ENCODE data around the gene CHAT. TPM values are rescaled to one million over a fixed set of nuclear protein-coding genes. Genes with fewer than 3 reads are reported as not detected.
"Not testable (repeated sequence)": the region's sequence is repeated elsewhere in the genome, so short reads cannot be mapped to it uniquely, and the experiment has no call there.

CHAT gene
- total RNA-seq, 1 experiment from 2014 or later = not detected

- no peak for DNase-seq (ENCODE audit: low spot score)
- in situ Hi-C loops (cut with HindIII; ENCODE audit: low sequenced_read_pairs) = no loop called here
Measured at GRCh38 chr10:49664006-49664841, 50.4 kb downstream of the CHAT start.

DNA sequence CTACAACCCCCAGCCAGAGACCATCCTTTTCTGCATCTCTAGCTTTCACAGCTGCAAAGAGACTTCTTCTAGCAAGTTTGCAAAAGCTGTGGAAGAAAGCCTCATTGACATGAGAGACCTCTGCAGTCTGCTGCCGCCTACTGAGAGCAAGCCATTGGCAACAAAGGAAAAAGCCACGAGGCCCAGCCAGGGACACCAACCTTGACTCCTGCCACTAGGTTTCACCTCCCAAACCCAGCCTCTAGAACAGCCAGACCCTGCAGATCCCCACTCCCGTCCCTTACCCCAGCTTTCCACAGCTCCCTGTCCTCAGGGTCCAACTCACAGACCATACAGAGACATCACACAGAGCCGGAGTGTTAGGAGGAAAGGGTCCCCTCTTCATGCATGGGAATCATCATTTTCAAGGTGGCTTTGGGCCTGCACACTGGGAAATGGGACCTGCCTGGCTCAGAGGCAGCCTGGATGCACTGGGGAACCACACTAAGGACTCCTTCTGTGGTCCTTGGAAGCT lies 51.1 kb downstream of the CHAT start:
- in situ Hi-C loops (cut with HindIII; ENCODE audit: low sequenced_read_pairs) = no loop called here
- no peak for DNase-seq (ENCODE audit: low spot score)

DNA sequence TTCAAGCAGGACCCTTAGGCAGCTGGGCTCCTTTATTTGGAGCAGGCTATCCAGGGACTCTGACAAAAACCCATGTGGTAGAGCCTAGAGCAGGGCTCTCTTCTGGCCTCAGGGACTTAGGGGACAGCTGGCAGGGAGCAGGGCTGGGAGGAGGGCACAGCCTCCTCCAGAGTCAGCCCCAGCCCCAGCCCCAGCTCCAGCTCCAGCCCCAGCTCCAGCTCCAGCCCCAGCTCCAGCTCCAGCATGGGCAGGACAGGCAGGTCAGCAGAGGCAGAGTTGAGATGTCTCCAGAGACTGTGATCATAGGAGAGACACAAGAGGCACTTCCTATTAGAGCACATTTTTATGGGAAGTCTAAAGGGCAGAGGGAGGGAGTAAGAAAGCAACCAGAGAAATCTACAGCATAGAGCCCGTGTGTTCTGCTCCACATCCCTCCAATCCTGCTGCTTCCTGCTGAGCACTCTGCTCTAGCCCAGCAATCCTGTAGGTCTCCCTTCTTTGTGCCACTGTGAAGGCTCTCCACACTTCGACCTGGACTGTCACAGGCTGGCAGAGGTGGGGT lies 52.3 kb downstream of the CHAT start:
- no peak for DNase-seq (ENCODE audit: low spot score)
- in situ Hi-C loops (cut with HindIII; ENCODE audit: low sequenced_read_pairs) = no loop called here

GRCh38 chr10:49666685-49667084 lies 52.8 kb downstream of the CHAT start:
- no peak for DNase-seq (ENCODE audit: low spot score)
- in situ Hi-C loops (cut with HindIII; ENCODE audit: low sequenced_read_pairs) = no loop called here

DNA sequence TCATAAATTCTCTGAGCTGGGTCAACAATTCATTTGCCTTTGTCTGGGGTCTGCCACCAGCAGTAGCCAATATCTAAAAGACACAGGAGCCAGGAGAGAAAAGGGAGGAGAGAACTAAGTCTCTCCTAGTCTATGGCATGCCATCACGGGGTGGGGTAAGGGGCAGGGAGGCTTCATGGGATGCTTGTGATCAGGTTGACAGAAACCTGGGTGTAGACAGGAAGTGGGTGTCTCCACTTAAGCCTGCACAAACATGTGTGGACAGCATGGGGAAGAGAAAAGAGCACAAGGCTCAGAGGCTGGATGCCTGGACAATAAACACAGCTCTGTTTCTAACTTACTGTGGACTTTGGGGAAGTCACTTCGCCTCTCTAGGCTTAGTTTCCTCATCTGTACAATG lies 54.2 kb downstream of the CHAT start:
- DNase-seq (ENCODE audit: low spot score) = no peak
- in situ Hi-C loops (cut with HindIII; ENCODE audit: low sequenced_read_pairs) = no loop called here

GRCh38 chr10:49668684-49669083 lies 54.8 kb downstream of the CHAT start:
- in situ Hi-C loops (cut with HindIII; ENCODE audit: low sequenced_read_pairs) = no loop called here
- DNase-seq (ENCODE audit: low spot score) = no peak

- in situ Hi-C loops (cut with HindIII; ENCODE audit: low sequenced_read_pairs) = no loop called here
Measured at GRCh38 chr10:49678827-49679479, 65.1 kb downstream of the CHAT start.

GRCh38 chr10:49679480-49679893 lies 65.7 kb downstream of the CHAT start, which contains the start of gene C10orf53:
Gene C10orf53 (plus strand): TSS chr10:49679651. CDS start chr10:49679698, 47 bp downstream.
- DNase-seq (ENCODE audit: low spot score) = peak; percentile 74

More at GRCh38 chr10:49678827-49679479, 65.1 kb downstream of the CHAT start:
- DNase-seq (ENCODE audit: low spot score) = peak; percentile 32

GRCh38 chr10:49682449-49682848 lies 68.6 kb downstream of the CHAT start:
- in situ Hi-C loops (cut with HindIII; ENCODE audit: low sequenced_read_pairs); DNase-seq (ENCODE audit: low spot score): not testable (repeated sequence)

More at GRCh38 chr10:49679480-49679893, 65.7 kb downstream of the CHAT start, which contains the start of gene C10orf53:
- in situ Hi-C loops (cut with HindIII; ENCODE audit: low sequenced_read_pairs) = no loop called here

DNA sequence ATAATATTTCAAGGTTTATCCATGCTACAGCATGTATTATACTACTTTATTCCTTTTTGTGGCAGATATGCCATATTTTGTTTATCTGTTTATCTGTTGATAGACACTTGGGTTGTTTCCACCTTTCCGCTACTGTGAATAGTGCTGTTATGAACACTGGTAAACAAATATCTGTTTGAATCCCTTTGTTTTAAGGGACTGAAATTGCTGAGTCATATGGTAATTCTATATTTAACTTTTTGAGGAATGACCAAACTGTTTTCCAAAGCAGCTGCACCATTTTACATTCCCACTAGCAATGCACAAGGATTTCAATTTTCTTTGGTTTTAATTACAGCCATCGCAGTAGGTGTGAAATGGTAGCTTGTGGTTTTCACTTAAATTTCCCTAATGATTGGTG lies 69.0 kb downstream of the CHAT start:
- in situ Hi-C loops (cut with HindIII; ENCODE audit: low sequenced_read_pairs) = no loop called here
- DNase-seq (ENCODE audit: low spot score) = no peak

GRCh38 chr10:49686651-49687050 lies 72.8 kb downstream of the CHAT start:
- DNase-seq (ENCODE audit: low spot score) = no peak
- in situ Hi-C loops (cut with HindIII; ENCODE audit: low sequenced_read_pairs) = no loop called here

DNA sequence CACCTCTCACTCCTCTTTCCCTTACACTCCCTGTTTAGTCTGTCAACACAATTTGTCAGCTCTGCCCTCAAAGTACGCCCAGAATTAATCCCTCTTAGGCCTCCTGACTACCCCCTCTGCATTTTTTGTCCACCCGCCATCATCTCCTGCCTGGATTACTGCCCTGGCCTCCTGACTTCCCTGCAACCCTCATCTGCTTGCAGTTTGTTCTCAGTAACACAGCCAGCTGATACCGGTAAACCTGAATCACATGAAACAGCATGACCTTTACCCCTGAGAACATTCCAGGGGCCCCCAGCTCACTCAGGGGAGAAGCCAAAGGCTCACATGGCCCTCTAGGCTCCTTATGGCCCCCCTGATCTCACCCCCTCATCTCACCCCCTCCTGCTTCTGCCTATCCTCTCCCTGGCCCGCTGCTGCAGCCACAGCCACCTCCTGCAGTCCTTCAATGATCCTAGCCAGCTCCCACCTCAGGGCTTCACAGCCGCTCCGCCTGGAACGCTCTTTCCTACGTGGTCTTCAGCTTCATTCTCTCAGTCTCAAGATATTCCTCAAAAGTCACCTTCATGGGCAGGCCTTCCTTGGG lies 74.5 kb downstream of the CHAT start:
- in situ Hi-C loops (cut with HindIII; ENCODE audit: low sequenced_read_pairs) = no loop called here
- peak; percentile 41 for DNase-seq (ENCODE audit: low spot score)

- no peak for DNase-seq (ENCODE audit: low spot score)
- in situ Hi-C loops (cut with HindIII; ENCODE audit: low sequenced_read_pairs) = no loop called here
Measured at GRCh38 chr10:49688920-49689319, 75.1 kb downstream of the CHAT start.

- DNase-seq (ENCODE audit: low spot score) = no peak
- in situ Hi-C loops (cut with HindIII; ENCODE audit: low sequenced_read_pairs) = no loop called here
Measured at GRCh38 chr10:49689882-49690510, 76.2 kb downstream of the CHAT start.

DNA sequence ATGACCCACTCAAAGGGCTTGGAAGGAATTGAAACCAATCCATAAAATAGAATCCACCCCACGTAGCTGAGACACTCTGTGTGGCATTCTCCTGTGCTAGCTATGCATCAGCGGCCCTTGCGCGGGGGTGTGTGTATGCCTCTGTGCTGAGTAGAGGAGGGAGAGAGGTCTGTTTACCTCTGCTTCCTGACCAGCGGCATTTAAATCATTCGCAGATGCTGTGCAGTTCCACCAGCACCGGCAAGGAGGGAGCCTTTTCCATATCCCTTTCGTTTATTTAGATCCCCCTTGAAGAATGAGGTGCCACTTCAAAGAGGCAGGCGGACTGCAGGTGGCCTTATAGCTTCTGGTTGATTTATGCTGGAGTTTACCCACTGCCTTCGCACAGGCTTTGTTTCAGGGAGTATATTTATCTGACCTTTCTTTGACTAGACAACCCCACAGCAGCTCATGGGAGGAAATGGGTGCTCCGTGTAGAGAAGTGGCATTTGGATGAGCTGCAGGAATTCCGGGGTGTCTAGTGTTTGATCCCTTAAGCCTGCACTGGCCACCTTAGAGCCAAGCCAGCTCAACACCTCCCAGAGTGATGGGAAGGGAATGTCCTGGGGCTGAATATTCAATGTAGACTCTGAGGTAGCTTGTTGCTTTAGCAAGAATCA lies 77.0 kb downstream of the CHAT start:
- no peak for DNase-seq (ENCODE audit: low spot score)
- in situ Hi-C loops (cut with HindIII; ENCODE audit: low sequenced_read_pairs) = no loop called here

- no peak for DNase-seq (ENCODE audit: low spot score)
- in situ Hi-C loops (cut with HindIII; ENCODE audit: low sequenced_read_pairs) = no loop called here
Measured at GRCh38 chr10:49691588-49691987, 77.8 kb downstream of the CHAT start.

DNA sequence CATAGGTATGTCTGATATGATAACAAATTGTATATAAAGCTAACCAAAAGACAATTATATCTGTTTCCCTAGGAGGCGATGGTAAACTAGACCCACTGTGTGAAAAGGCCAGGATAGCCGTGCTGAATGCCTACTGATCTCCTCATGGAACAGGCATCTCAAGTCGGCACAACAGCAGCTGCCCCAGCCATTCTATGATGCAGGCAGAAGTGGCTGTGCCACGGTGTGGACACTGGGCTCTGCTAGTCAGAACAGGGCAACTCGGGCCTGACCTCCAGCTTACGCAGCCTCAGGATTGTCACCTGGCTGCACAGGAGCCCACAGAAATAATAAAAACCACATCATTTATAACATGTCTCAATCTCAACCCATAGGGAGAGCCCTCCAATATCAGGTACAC lies 80.6 kb downstream of the CHAT start:
- no peak for DNase-seq (ENCODE audit: low spot score)
- in situ Hi-C loops (cut with HindIII; ENCODE audit: low sequenced_read_pairs) = no loop called here

GRCh38 chr10:49696311-49696710 lies 82.5 kb downstream of the CHAT start:
- no peak for DNase-seq (ENCODE audit: low spot score)
- in situ Hi-C loops (cut with HindIII; ENCODE audit: low sequenced_read_pairs) = no loop called here

- no peak for DNase-seq (ENCODE audit: low spot score)
- in situ Hi-C loops (cut with HindIII; ENCODE audit: low sequenced_read_pairs) = no loop called here
Measured at GRCh38 chr10:49698679-49699078, 84.8 kb downstream of the CHAT start.
